Urothelium cell line (cell line): ENCODE results near the gene ZNF385C.

Experiments
- DNase-seq: peaks from one replicate; pipeline ENCODE4 v3.0.0; 2011; ENCODE audit warnings: low spot score, mixed read lengths
- FAIRE-seq: peaks from 2 replicates; lab custom pipeline; 2011; peaks lifted over from hg19 to GRCh38; lab: Jason Lieb, UNC

Gene ZNF385C

DNA sequence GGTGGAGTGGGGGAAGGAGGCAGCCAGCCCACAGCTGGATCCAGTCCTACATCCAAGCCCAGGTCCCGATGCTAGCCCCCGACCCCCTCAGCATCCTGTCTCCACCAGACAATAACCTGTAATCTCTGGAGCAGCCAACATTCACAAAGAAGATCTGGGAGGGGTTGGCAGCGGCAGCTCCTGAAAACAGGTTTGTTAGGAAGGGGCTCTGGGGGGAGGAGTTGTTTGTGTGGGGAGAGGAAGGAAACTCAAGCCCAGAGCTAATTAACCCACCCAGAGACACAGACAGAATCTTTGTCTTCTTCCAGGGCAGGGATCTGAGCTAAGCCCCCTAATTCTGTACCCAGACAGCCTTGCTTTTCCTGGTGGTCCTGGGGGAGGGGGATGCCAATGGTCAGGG lies 43.2 kb downstream of the ZNF385C start:
- DNase-seq: no peak
- no peak for FAIRE-seq

DNA sequence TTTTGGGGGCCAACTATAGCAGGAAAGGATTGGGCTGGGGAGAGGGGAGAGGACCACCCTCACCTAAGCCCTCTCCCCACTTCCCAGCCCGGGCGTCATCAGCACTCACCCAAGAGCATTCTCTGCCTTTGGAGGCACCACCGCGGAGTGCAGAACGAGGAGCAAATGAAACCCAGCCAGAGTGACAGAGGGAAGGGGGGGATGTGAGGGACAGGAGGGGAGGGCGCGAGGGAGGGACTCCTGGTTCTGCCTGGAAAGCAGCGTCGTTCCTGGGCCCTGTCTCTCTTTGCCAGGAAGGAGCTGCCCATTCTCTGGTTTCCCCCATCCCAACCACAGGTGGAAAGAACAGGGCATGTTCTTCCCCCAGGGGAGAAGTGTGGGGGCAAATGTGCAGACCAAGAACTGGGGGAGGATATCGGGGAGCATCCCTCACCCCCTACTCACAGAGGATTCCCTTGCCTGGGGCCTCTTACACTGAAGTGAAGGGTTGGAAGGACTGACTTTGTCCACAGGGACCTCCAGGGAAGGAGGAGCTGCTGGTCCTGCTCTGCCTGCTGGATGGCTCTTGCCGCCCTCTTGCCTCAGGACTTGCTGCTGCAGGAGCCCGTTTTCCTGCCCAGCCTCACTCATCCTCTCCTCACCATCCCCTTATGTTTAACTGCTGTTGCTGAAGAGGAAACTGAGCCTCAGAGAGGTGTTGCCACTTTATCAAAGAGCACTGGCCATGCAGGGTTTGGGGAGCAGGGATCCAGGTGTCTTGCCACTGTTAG lies 44.4 kb downstream of the ZNF385C start:
- FAIRE-seq (no peak), DNase-seq (no peak)

DNA sequence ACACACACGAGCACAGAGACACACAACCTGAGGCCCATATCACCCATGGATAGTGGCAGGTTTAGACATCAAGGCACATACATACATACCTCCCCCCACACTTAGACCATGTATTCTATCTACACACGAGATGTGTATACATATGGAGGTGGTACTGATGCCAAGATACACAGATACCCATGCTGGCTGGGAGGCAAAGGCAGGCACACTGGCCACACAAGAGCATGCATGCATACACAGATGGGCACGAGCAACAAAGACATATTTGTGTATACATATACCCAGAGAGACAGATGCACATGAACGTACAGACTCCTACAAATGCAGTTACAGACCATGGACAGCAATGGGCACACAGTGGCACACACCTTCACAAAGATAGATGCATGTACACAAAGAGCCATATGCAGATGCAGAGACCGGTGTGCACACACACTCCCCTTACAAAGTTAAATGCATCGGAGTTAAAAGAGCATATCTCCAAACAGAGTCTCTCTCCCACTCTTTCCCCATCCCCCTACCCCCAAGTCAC lies 45.9 kb downstream of the ZNF385C start:
- FAIRE-seq: peak; percentile 76
- no peak for DNase-seq

DNA sequence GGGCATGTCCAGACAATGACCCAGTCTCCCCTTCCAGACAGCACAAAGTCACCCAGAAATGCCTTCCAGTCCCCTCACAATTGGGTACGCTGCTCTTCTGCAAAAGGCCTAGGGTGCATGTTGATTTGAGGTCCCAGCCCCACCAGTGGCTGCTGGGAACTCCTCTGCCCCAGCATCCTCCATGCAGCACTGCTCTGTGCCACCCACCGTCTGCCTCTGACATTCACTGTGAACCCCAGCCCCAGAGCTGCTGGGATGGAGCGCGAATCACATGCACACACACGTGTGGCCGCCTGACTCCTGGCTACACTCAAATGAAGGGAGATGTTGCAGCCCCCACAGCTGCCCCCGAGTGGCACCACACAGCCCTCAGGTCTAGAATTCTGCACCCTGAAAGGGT lies 46.6 kb downstream of the ZNF385C start:
- DNase-seq (no peak), FAIRE-seq (no peak)

DNA sequence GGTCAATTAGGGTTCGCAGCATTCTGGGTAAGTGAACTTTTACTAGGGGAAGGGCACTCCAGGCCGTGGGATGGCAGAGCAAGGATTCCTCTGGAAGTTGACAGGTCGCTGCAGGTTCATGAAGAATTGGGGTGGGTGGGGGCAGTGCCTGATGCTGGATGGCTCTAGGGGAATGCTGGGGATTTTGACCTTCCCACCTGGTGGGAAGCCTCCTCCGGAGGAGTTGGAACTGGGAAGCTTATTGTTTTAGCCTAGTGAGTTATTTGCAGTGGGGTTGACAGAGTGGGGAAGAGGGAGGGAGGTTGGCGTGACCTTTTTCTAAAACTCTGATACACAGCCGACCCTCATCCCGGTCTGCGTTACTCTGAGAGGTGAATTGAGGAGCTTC lies 47.3 kb downstream of the ZNF385C start:
- FAIRE-seq (no peak), DNase-seq (no peak)

DNA sequence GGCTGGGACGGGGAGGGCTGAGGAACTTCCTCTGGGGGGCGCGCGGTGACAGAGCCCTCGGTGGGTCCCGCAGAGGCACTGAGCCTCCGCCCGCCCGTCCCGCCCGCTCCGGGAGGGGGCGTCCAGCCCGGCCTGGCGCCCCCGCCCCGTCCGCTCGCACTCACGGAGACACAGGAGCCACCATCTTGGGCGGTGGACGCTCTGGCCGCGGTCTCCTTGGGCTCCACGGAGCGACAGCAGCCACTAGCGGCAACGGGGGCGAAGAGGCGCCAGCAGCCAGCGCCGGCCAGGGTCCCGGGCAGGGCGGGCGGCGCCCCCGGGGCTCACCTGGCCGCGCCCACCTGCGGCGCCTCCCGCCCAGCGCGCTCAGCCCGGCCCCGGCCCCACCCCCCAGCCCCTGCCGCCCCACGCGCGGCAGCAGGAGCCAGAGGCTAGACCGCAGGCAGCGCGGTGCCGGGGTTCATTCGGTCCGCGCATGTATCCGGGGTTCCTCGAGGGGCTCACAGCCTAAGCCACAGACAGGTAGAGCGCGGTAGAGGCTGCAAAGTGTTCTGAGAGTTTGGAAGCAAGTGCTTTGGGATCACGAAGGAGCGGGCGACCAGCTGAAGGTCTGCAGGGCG lies 47.8 kb downstream of the ZNF385C start, which contains the start of gene C17orf113:
Gene C17orf113 (minus strand): TSS at position 209 of the 620 bp plus-strand sequence. CDS start 7,225 bp downstream, outside the sequence.
- DNase-seq (peak; percentile 85), FAIRE-seq (no peak)

DNA sequence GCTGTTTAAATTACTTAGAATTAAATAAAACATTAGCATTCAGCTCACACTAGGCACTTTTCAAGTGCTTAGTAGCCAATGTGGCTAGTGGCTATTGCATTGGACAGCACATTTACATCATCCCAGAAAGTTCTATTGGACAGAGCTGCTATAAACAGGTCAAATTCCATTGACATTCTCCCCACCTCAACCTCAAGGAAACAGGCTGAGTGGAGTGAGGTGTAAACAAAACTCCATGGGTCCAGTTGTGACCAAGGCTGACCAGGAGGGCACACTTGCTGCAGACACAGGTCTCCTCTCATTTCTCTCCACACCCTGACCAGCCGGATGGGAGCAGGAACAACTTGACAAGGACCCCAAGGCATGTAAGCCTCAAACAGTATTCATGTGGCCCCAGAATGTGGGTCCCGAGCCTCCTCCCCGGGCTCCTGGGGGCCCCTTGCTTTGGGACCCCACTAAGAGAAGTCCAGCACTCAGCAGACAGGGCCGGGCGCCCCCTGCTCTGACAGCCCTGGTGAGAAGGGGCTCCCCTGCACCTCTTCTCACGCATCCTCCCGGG lies 48.4 kb downstream of the ZNF385C start:
- FAIRE-seq (peak; percentile 67), DNase-seq (peak; percentile 31)

DNA sequence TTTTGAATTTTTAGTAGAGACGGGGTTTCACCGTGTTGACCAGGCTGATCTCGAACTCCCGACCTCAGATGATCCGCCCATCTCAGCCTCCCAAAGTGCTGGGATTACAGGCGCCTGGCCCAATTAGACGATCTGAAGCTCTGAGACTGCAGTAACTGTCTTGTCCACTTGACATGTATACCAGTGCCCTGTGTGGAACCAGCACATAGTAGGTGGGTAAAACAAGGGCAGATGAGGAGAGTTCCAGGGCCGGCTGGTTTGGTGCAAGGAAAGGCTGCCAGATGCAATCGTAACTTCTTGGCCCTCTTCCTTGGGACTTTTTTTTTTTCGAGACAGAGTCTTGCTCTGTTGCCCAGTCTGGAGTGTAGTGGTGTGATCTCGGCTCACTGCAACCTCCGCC lies 50.9 kb downstream of the ZNF385C start:
- DNase-seq: no peak
- FAIRE-seq: no peak

DNA sequence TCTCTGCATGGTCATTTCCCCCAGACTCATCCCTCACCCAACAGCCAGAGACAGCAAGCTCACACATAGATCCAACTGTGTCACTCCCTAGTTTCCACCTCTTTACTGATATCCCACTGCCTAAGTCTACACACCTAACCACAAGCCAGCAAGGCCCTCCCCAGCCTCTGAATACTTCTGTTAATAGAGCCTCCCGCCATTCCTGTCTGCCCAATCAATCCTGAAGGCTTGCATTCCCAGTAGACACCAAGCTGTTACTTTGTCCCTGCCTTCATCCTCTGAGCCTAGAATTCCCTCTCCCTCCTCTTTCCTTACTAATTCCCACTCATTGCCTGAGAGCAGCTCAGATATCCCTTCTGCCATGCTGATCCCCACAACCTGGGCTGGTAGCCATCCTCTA lies 52.6 kb downstream of the ZNF385C start:
- FAIRE-seq (no peak), DNase-seq (no peak)

DNA sequence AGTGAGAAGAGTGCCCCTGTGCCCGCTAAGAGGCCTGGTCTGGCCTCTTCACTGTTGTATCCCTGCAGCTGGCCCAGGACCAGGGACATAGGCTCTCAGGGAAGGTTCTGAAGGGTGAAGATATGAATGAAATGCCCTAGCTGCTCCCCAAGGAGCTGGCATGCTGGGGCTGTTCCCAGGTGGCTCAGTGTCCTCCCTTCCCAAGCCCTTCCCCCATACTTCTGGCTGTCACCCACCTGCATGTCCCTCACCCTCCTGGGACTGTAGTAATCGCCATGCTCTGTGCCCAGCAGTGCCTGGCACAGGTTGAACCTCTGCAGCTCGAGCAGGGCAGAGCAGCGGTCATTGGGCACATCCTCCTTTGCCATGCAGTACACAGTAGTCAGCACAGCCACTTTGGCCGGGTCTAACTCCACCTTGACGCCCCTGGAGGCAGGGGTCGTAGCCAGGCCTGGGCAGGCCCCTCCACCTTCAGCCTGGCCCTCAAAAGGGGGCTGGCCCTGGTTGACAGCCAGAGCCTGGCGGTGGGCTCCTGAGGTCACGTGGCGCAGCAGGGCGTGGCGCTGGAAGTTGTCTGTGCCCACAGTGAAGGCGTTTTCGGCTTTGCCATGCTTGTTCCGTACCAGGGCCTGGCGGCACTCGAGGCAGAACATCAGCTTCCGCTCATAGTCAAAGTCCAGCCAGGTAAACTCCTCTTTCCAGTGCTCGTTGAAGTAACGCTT lies 55.5 kb downstream of the ZNF385C start:
- no peak for DNase-seq
- FAIRE-seq: no peak

DNA sequence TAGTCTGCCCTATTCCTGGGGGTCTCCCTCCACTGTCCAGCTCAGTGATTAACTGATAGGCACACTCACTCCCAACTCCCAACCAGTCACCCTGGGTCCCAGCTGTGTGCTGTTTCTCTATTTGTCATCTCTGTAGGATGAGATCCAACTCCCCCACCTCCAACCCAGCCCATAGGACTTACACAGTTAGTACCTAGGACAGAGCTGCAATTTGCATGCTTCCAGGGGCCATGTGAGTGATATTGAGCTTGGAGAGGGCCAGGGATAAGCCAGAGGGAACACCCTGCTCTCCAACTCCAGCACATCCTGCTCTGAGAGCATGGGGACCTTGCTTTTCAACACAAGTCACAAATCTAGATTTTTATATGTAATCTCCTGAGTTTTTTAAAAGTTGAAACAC lies 56.7 kb downstream of the ZNF385C start:
- DNase-seq (no peak), FAIRE-seq (no peak)

DNA sequence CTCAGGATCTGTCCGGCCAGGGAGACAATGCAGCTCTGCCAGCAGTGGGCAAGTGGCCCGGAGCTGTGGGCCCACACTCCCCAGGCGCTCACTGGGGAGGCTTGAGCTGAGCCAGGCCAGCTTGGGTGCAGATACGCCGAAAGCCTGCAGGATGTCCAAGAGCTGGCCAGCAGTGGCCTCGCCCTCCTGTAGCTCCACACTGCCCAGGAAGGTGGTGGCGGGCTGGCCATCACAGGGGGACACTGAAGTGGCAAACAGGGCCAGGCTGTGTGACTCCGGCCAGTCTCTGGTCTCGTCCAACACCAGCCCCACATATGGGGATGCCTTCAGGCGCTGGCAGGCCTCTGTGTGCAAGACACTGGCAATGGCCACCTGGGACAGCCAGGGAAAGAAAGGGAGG lies 57.5 kb downstream of the ZNF385C start:
- no peak for FAIRE-seq
- no peak for DNase-seq

DNA sequence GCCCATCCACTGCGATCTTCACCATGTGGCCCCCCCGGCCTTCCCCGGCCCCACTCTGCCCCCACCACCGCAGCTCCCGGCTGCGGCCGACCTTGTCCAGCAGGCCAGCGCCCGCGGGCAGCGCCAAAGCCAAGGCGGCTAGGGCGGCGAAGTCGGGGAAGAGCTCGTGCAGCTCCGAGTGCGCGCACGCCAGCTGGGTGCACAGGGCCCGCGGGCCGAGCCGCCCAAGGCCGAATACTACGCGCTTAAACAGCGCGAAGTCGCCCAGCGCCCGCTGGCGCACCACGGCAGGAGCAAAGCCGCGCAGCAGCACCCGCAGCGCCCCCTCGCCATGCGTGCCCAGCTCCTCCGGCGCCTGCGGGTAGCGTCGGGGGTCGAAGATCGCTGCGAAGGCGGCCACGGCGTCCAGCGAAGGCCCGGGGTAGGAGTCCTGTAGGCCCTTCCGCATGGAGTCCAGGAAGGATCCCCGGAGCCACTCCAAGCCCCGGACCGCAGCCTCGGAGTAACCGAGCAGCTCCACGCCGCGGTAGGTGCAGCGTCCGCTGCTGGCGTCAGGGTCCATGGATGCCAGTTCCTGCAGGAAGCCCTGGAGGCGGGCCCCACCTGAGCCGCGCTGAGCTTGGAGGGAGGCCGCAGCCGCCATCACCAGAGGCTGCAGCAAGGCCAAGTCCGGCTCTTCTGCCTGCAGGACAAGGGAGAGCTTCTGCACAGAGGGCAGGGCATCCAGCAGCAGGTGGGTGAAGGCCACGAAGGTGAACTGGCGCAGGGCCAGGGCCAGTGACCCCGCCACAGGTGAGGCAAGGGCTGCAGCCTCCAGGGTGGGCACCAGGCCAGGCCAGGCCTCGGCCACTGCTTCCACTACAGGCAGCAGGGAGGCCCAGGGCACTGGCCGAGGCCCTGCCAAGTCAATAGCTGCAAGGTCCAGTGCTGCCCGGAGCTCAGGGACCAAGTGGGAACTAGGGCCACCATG lies 58.2 kb downstream of the ZNF385C start:
- no peak for DNase-seq
- no peak for FAIRE-seq

DNA sequence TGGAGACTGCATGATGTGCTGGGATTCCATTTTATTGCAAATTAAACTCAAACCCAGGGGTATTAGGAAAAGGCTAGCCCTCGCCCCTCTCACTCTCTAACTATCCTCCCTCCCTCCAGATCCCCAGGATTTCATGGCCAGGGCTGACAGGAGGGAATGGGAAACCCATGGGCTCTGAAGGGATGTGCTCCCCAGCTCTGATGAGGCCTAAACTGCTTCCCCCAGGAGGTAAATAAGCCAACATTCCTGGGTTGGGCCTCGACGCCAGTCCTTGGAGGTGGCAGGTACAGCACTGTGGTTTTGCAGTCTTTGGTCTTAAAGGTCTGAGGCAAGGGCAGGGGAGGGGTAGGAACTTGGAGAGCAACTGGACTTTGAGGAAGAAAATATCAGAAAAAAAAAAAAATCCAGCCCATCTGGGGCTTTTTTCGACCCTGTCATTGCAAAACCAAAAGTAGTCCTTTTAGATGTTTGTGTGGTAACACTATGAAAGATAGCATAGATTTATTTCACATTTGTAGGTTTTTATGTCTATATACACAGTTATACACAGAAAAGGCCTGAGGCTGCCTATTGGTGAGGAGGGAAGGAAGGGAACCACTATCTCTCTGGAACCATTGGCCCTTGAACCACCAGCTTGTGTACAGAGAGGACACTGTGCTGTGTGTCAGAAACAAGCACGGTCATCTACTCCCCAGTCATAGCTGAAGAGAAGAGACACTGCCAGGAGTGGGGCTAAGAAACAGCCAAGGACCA lies 59.9 kb downstream of the ZNF385C start:
- FAIRE-seq (peak; percentile 53), DNase-seq (no peak)

DNA sequence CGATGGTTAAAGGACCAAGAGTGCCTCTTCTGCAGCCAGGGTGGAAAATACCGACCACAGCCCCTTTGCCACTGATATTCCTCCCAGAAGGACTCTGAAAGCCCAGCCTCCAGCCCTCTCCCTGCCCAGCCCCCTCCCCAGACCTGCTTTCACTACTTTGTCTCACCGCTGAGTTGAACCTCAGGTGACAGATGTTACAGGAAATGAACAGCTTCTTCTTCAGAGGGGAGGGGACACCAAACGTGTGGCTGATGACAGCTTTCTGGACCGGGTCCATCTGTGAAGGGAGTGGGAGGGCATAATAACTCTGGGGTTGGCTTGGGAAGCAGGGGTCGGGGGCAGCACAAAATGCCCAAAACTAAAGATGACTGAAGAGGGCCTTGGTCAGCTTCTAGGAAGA lies 64.2 kb downstream of the ZNF385C start:
- FAIRE-seq: no peak

DNA sequence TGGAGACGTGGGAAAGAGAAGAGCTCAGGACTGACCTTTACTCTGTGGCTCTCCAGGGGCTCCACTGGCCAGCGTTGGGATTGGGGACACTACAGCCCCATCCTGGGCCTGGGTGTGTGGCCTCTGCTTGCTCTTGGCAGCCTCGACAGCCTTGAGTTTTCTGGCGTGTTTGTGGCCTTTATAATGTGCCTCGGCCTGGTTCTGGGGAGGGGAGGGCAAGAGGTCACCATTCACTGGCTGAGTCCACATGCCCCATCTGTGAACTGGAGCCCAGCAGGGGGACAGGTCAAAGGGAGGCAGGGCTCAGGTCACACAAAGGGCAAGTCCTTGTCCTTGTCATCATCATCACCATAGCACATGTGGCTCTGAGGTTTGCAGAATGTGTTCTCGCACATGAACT lies 66.7 kb downstream of the ZNF385C start:
- DNase-seq (no peak), FAIRE-seq (no peak)

More for the DNA sequence above, 64.2 kb downstream of the ZNF385C start:
- no peak for DNase-seq

DNA sequence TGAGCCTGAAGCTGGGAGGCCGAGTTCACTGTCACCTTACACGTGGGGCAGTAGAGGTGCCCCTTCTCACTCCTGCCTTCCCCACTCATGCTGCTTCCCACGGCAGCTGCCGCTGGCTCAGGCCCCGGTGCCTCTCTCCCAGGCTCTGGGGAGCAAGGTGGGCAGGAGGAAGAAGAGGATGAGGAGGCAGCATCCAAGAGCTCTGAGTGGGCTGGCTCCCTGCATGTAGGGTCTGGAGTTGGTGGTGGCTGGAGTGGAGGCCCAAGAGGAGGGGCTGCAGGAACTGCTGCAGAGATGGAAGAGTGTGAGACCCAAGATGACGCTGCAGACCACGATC lies 69.5 kb downstream of the ZNF385C start:
- DNase-seq (no peak), FAIRE-seq (no peak)

DNA sequence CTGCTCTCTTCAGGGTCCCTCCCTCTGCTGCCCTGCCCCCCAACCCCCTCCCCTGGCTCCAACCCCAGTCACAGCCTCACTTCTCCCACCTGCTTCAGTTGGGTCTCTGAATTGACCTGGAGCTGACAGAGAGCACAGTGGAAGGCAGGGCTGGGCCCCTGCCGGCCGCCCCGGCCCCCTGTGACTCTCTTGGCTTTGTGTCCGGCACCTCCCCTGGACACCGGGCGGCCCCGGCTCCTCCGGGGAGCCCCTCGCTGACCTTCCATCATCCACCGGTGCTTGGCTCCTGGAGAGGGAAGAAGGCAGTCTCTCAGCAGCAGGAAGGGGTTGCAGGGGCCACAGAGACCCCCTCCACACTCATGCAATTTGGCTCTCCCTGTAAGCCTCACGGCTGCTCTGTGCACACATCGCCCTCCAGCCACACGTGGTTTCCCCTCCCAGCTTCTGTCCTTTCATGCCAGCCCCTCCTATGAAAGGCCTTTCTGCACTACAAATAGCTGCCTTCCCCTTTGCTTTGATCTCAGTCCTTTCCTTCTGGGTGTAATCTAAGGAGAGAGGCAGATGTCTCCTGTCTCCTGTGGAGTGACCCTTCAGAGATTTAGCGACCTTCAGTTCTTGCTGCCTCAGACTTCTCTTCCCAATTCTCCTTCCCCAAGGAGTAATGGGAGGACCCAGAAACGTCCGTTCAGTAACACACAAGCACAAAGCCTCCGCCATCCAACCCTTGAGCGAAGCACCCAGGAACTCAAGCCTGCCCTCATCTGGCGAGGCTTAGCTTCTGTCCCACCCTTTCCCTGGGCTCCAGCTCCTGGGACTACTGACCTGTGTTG lies 70.1 kb downstream of the ZNF385C start:
- FAIRE-seq: no peak
- DNase-seq: no peak

DNA sequence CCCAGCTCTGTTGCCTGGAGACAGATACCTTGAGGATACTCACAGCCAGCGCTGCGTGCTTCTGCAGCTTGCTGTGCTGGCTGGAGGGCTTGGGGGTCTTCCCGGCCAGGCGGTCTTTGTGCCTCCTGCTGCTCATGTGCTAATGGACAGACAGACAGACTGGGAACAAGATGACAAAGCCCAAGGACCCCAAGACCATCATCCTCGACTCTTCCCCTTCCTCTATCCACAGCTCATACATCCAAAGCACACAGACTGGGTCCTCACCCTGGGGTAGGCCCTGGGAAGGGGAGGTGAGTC lies 70.7 kb downstream of the ZNF385C start:
- DNase-seq: no peak
- FAIRE-seq: no peak
